BE2C (cell line): Measurements from ENCODE around the gene LEMD1.

Experiments used
- DNase-seq: peaks from one replicate; pipeline ENCODE4 v3.0.0-alpha.2; 2020
- H3K27me3 ChIP-seq: fragments of 250-450 bp; sonication (Bioruptor Pico); 2 replicates; pipeline ENCODE4 v1.5.1; 2020; ENCODE audit warnings: mild to moderate bottlenecking
- H3K36me3 ChIP-seq: fragments of 250-450 bp; sonication (Bioruptor Pico); 2 replicates; pipeline ENCODE4 v1.5.1; 2020; ENCODE audit warnings: mild to moderate bottlenecking
- H3K4me1 ChIP-seq: fragments of 250-450 bp; sonication (Bioruptor Pico); 2 replicates; pipeline ENCODE4 v1.5.1; 2020
- H3K4me3 ChIP-seq: 2 replicates; pipeline ENCODE4 v1.5.1; 2011; ENCODE audit warnings: low read depth, low read length
- H3K9me3 ChIP-seq: fragments of 250-450 bp; sonication (Bioruptor Pico); 2 replicates; pipeline ENCODE4 v1.5.1; 2020
- TF ChIP-seq, protein P1 (sequence below): IDR thresholded peaks from 2 replicates; pipeline ENCODE4 v1.5.1; 2012; ENCODE audit warnings: mild to moderate bottlenecking, low read depth, low read length

Gene LEMD1

DNA sequence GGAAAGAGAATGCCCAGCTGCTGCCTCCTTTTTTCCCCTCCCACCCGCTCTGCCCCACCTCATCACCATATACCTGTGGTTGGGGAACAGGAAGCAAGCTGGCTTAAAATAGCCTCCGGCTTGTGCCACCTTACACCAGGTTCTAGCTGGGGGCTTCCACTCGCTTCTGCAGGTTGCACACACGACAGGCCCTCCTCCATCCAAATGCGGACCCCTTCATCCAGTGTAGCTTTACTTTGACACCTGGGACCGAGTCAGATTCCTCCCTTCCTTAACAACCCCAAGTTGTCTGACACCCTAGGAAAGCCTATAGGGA lies 19.4 kb upstream of the LEMD1 start:
- Histone ChIP-seq H3K4me1 (peaks cover 6% of the 10 kb centered on the region; the same call in 1 of the 2 replicates), H3K4me3 (no peak overlapping the region), H3K36me3 (no peaks in the 10 kb centered on the region), H3K27me3 (no peaks in the 10 kb centered on the region), H3K9me3 (no peaks in the 10 kb centered on the region)
- TF ChIP-seq, protein P1, sequence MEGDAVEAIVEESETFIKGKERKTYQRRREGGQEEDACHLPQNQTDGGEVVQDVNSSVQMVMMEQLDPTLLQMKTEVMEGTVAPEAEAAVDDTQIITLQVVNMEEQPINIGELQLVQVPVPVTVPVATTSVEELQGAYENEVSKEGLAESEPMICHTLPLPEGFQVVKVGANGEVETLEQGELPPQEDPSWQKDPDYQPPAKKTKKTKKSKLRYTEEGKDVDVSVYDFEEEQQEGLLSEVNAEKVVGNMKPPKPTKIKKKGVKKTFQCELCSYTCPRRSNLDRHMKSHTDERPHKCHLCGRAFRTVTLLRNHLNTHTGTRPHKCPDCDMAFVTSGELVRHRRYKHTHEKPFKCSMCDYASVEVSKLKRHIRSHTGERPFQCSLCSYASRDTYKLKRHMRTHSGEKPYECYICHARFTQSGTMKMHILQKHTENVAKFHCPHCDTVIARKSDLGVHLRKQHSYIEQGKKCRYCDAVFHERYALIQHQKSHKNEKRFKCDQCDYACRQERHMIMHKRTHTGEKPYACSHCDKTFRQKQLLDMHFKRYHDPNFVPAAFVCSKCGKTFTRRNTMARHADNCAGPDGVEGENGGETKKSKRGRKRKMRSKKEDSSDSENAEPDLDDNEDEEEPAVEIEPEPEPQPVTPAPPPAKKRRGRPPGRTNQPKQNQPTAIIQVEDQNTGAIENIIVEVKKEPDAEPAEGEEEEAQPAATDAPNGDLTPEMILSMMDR: no peak
- no peak for DNase-seq

DNA sequence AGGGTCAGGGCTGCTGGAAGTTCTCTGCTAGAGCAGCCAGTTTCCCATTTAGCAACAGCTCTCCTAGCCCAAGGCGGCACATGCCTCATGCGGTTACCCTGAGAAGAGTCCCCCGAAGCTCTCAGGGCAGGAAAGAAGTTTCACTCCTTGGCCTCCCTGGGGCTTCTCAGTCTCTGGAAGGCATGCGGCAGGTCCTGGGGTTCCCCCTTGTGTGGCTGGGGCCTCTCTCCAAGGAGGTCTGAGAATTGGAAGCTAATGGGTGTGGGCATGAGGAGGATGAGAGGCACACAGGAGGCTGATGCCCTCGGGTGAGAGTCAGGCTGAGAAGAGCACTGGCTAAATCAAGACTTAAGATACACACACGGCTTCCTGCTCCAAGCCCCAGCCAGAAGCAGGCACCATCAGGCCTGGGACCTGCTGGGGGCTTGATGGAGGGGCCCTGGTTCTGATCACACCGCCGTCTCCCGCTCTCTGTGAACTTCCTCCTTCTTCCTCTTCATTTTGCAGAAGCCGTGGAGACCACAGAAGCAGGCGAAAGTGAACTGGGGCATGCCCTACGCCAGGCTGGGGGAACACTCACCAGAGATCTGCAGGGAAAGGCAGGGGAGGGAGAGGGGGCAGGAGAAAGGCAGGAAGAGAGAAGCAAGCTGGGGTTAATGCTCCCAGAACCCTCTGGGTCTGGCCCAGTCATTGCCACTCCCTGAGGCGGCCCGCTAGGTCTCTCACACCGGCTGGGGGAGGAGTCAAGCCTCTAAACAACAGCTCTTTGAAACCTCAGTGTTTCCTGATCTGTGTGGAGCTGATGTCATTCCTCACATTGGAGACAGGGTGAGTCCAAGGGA lies 18.8 kb upstream of the LEMD1 start:
- DNase-seq: no peak
- no peaks in the 10 kb centered on the region for H3K36me3 ChIP-seq
- TF ChIP-seq, protein P1: no peak
- H3K9me3 ChIP-seq: no peaks in the 10 kb centered on the region
- H3K27me3 ChIP-seq: no peaks in the 10 kb centered on the region
- H3K4me1 ChIP-seq: peaks cover 7% of the 10 kb centered on the region; the same call in 1 of the 2 replicates
- H3K4me3 ChIP-seq: no peak overlapping the region

DNA sequence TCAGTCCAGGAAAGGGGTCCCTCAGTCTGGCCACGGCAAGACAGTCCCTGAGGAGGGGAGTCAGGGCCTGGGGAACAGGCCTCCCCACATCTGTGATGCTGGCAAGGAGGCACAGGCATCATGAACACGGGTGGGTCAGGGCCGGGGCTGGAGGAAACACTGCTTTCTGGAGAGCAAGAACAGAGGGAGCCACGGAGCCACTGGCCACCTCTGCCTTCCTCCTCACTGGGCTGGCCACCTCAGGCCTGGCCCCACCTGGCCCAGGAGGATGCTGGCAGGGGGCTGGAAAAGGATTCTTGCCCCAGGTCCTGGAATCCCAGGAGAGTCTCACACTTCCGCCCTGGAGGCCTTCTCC lies 18.2 kb upstream of the LEMD1 start:
- Histone ChIP-seq H3K4me1 (peaks cover 12% of the 10 kb centered on the region; the same call in 1 of the 2 replicates), H3K9me3 (no peaks in the 10 kb centered on the region), H3K36me3 (no peaks in the 10 kb centered on the region), H3K4me3 (no peak overlapping the region), H3K27me3 (no peaks in the 10 kb centered on the region)
- TF ChIP-seq, protein P1: no peak
- DNase-seq: no peak

DNA sequence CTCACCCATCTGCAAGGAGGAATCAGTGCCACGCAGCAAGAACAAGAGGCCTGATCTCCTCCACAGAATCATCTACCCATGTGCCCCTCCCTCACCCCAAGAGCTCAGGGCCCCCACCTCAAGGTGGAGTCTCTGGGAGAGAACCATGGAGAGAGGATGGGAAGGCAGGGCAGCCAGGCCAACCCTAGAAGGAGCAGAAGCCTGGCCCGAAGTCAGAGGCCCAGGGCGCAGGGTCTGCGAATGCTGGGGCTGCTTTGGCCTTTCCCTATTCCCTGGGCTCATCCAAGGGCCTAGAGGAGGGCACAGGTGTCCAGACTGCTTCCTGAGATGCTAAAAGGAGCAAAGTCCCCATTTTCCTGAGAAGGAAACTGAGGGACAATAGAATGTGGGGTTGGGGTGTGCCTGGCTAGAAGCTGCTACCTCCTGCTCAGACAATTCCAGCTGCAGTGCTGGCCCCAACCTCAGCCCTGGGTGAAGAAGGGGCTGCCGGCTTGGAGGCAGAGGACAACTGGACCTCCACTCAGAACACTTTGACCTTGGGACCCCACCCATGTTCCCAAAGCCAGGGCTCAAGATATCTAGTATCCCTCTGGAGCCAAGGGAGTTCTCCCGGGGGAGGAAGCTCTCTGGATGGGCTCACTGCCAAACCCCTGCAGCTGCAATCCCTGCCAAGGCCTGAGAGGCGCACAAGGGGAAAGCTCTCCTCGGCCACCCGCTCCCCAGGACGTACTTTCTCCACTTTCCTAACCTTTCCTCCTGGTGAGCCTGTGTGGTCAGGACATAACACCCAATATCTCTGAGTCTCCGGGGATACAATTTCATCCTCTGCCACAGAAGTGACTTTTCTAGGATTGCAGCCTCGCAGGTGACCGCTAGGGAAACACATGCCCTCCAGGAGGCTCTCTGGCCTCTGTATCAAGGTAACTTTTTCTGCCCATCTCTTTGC lies 16.6 kb upstream of the LEMD1 start:
- TF ChIP-seq, protein P1: peak; percentile 69
- H3K9me3 ChIP-seq: no peaks in the 10 kb centered on the region
- DNase-seq: peak; percentile 86
- no peak overlapping the region for H3K4me3 ChIP-seq
- H3K4me1 ChIP-seq: peaks cover 12% of the 10 kb centered on the region; the same call in 1 of the 2 replicates
- H3K27me3 ChIP-seq: no peaks in the 10 kb centered on the region
- no peaks in the 10 kb centered on the region for H3K36me3 ChIP-seq

DNA sequence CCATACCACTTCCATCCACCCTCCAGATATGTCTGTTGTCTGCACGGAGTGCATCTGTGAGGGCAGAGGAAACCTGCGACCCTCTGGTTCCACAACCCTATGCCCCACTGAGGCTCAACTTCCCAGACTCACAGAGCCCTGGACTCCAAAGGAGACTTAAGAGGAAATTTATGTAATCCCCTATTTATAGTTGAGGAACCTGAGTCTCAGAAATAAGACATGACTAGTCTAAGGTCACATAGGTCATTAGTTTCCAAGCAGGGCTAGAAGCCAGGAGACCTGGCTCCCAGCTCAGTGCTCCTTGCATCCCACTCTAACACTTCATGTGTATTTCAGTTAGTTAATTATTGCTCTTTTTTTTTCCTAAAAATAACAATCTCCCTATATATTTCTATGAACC lies 15.7 kb upstream of the LEMD1 start:
- DNase-seq: no peak
- Histone ChIP-seq H3K4me1 (peaks cover 10% of the 10 kb centered on the region; the same call in 1 of the 2 replicates), H3K36me3 (no peaks in the 10 kb centered on the region), H3K27me3 (no peaks in the 10 kb centered on the region), H3K9me3 (no peaks in the 10 kb centered on the region), H3K4me3 (no peak overlapping the region)
- TF ChIP-seq, protein P1: no peak
